Myocyte (in vitro differentiated cells): ENCODE data around the gene ISG20. TPM values are rescaled to one million over a fixed set of nuclear protein-coding genes. Genes with fewer than 3 reads are reported as not detected.
"Not testable (repeated sequence)": the region's sequence is repeated elsewhere in the genome, so short reads cannot be mapped to it uniquely, and the experiment has no call there.

Experiments used
- DNase-seq: peaks from one replicate; pipeline ENCODE4 v3.0.0-alpha.2; 2012; ENCODE audit warnings: low read depth
- total RNA-seq: library from RNA; depleted of rRNA; stranded (reverse); fragments of >200 nt; gene quantifications from 2 replicates; pipeline ENCODE4 v1.2.3, GENCODE V29; 2014

The ISG20 gene
- total RNA-seq, 1 donor from 2014 or later, result 0.29 TPM

- DNase-seq, result no peak
These were observed 20.1 kb upstream of the ISG20 start for GRCh38 chr15:88618686-88619085.

- DNase-seq, result no peak
These were observed 19.0 kb upstream of the ISG20 start for GRCh38 chr15:88619796-88620195.

GRCh38 chr15:88620995-88621772, 17.6 kb upstream of the ISG20 start, which contains the start of gene AEN:
Gene AEN, plus strand, starts transcription at chr15:88621340. Its CDS starts 4,870 bp downstream, at chr15:88626210.
- peak; percentile 97 for DNase-seq

GRCh38 chr15:88621789-88622604, 16.8 kb upstream of the ISG20 start:
- peak; percentile 62 for DNase-seq

- no peak for DNase-seq
These were observed 16.2 kb upstream of the ISG20 start for GRCh38 chr15:88622605-88622975.

- DNase-seq, result peak; percentile 47
These were observed 15.8 kb upstream of the ISG20 start for GRCh38 chr15:88623061-88623460.

GRCh38 chr15:88623632-88624031, 15.2 kb upstream of the ISG20 start:
- DNase-seq, result no peak

- no peak for DNase-seq
These were observed 14.5 kb upstream of the ISG20 start for GRCh38 chr15:88624156-88624970.

GRCh38 chr15:88624971-88625490, 13.8 kb upstream of the ISG20 start:
- DNase-seq, result no peak

GRCh38 chr15:88625943-88626741, 12.7 kb upstream of the ISG20 start:
- no peak for DNase-seq

GRCh38 chr15:88627463-88627862, 11.4 kb upstream of the ISG20 start:
- DNase-seq, result no peak

- no peak for DNase-seq
These were observed 10.7 kb upstream of the ISG20 start for GRCh38 chr15:88628018-88628654.

GRCh38 chr15:88629071-88629470, 9.7 kb upstream of the ISG20 start:
- DNase-seq, result no peak

- DNase-seq, result no peak
These were observed 8.6 kb upstream of the ISG20 start for GRCh38 chr15:88630141-88630721.

GRCh38 chr15:88630798-88631463, 7.9 kb upstream of the ISG20 start:
- DNase-seq, result no peak

- DNase-seq, result no peak
These were observed 7.3 kb upstream of the ISG20 start for GRCh38 chr15:88631464-88632028.

GRCh38 chr15:88632797-88633196, 6.0 kb upstream of the ISG20 start:
- DNase-seq, result not testable (repeated sequence)

- DNase-seq, result no peak
These were observed 4.4 kb upstream of the ISG20 start for GRCh38 chr15:88634449-88634848.

GRCh38 chr15:88635318-88635717, 3.5 kb upstream of the ISG20 start:
- DNase-seq, result no peak
